ENCODE data around the gene NHLRC4. TPM values are rescaled to one million over a fixed set of nuclear protein-coding genes. Genes with fewer than 3 reads are reported as not detected.

The NHLRC4 gene
- total RNA-seq, 4 donors from 2014 or later: 0.47 to 2.9 (median 0.87) TPM

- Histone ChIP-seq H3K36me3 (peaks cover 0 to 73% of the 10 kb centered on the region in 2 donors), H3K4me1 (peaks cover 0 to 2% (median 0%) of the 10 kb centered on the region in 3 donors), H3K27me3 (no peaks in the 10 kb centered on the region), H3K27ac (no peak overlapping the region), H3K9me3 (no peaks in the 10 kb centered on the region), H3K4me3 (no peak overlapping the region)
- no peak for ATAC-seq
- no CpG with 5 or more reads among the region's 29 CpGs for WGBS, 2 donors (ENCODE audit: low coverage in 1 of 2)
- TF ChIP-seq POLR2AphosphoS5 (IDR thresholded peaks at IDR 0.05) (no peak), EP300 (IDR thresholded peaks at IDR 0.05) (no peak), POLR2A (IDR thresholded peaks at IDR 0.05) (no peak)
- TF ChIP-seq, protein P1, sequence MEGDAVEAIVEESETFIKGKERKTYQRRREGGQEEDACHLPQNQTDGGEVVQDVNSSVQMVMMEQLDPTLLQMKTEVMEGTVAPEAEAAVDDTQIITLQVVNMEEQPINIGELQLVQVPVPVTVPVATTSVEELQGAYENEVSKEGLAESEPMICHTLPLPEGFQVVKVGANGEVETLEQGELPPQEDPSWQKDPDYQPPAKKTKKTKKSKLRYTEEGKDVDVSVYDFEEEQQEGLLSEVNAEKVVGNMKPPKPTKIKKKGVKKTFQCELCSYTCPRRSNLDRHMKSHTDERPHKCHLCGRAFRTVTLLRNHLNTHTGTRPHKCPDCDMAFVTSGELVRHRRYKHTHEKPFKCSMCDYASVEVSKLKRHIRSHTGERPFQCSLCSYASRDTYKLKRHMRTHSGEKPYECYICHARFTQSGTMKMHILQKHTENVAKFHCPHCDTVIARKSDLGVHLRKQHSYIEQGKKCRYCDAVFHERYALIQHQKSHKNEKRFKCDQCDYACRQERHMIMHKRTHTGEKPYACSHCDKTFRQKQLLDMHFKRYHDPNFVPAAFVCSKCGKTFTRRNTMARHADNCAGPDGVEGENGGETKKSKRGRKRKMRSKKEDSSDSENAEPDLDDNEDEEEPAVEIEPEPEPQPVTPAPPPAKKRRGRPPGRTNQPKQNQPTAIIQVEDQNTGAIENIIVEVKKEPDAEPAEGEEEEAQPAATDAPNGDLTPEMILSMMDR (IDR thresholded peaks at IDR 0.05): no peak
These were observed 26.0 kb upstream of the NHLRC4 start for GRCh38 chr16:540645-541340.

DNA sequence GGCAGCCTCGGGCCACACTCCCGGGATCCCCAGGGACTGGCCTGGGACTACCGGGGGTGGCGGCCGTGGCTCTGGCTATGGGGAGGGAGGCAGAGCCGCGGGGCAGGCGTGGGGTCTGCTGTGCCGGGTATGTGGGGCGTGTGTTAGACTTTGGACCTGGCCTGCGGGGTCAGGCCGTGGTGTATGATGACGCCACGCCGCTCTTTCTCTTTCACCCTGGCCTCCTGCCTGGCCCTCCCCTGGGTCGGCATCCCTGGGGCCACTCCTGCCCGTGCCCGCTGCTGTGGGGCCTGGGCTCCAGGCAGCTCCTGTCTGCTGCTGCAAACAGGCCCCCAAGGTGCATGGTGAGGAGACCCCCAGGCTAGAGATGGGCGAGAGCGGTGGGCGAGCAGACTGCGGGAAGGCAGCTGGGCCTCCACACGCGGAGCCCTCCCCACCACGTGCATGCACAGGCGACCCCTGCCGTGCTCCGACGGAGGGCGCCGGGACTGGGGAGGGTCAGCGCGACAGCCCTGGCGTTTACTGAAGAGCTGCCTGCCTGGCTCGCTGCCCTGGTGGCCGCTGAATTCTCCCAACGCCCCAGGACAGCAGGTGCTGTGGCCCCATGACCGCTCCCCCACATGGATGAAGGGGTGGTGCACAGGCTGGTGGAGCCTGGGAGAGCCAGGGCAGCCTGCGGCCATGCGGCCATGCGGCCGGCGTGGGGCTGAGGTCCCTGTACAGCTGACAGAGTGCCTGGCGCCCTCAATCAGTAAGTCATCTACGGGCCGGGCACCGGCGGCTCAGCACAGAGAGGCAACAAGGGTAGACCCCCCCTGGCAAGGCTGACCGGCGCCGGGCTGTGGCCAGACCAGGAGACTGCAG, 23.3 kb upstream of the NHLRC4 start:
- ATAC-seq: no peak
- Histone ChIP-seq H3K4me1 (peaks cover 0 to 7% (median 0%) of the 10 kb centered on the region in 3 donors), H3K9me3 (no peaks in the 10 kb centered on the region), H3K4me3 (no peak overlapping the region), H3K27me3 (no peaks in the 10 kb centered on the region), H3K36me3 (peaks cover 0 to 64% of the 10 kb centered on the region in 2 donors), H3K27ac (no peak overlapping the region)
- no CpG with 5 or more reads among the region's 51 CpGs for WGBS, 2 donors (ENCODE audit: low coverage in 1 of 2)
- TF ChIP-seq, protein P1 (IDR thresholded peaks at IDR 0.05): no peak
- no peak for TF ChIP-seq EP300 (IDR thresholded peaks at IDR 0.05)
- TF ChIP-seq POLR2A (IDR thresholded peaks at IDR 0.05): no peak
- no peak for TF ChIP-seq POLR2AphosphoS5 (IDR thresholded peaks at IDR 0.05)

- Histone ChIP-seq H3K4me3 (no peak overlapping the region), H3K4me1 (peaks cover 0 to 7% (median 0%) of the 10 kb centered on the region in 3 donors)
- 91% methylated on average over 16 of the region's 46 CpGs; no CpG with 5 or more reads in 1 of the 2 donors for WGBS, 2 donors (ENCODE audit: low coverage in 1 of 2)
These were observed 22.3 kb upstream of the NHLRC4 start for GRCh38 chr16:544517-544916.

GRCh38 chr16:546909-547770, 19.7 kb upstream of the NHLRC4 start:
- Histone ChIP-seq H3K36me3 (peaks cover 0 to 61% of the 10 kb centered on the region in 2 donors), H3K27me3 (no peaks in the 10 kb centered on the region), H3K4me1 (peaks cover 0 to 7% (median 0%) of the 10 kb centered on the region in 3 donors), H3K9me3 (no peaks in the 10 kb centered on the region), H3K4me3 (peak overlapping the region in 1 of 2 donors; percentile 29), H3K27ac (no peak overlapping the region)
- ATAC-seq: peak; percentile 61
- TF ChIP-seq, protein P1 (IDR thresholded peaks at IDR 0.05): peak in 3 of 4 experiments; percentile 34 to 54 (median 52)
- TF ChIP-seq EP300 (IDR thresholded peaks at IDR 0.05) (no peak), POLR2AphosphoS5 (IDR thresholded peaks at IDR 0.05) (no peak), POLR2A (IDR thresholded peaks at IDR 0.05) (no peak)
- WGBS, 2 donors (ENCODE audit: low coverage in 1 of 2): 45% methylated on average over 2 of the region's 60 CpGs; no CpG with 5 or more reads in 1 of the 2 donors

More at GRCh38 chr16:544517-544916, 22.3 kb upstream of the NHLRC4 start:
- no peaks in the 10 kb centered on the region for H3K27me3 ChIP-seq
- H3K9me3 ChIP-seq: no peaks in the 10 kb centered on the region
- TF ChIP-seq, protein P1 (IDR thresholded peaks at IDR 0.05): no peak
- no peak for TF ChIP-seq POLR2A (IDR thresholded peaks at IDR 0.05)
- peaks cover 0 to 65% of the 10 kb centered on the region in 2 donors for H3K36me3 ChIP-seq
- H3K27ac ChIP-seq: no peak overlapping the region
- ATAC-seq: no peak
